ENCODE measurements around the gene JCAD.

DNA sequence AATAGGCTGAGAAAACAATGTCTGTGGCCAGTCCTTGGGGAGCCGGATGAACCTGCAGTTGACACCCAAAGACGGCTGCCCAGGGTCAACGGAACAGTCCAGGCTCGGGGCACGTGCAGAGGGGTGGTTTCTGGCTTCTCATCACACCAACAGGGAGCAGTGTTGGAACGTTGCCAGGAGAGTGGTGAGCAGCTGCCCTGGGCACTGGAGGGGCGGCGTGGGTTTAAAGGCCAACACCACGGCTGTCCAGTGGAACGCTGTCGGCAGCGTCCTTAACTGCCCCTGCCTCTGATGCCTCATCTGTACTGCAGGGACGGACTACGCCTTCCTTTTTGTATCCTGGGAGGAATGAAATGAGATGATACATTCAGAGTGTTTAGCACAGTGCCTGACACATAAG, 19.8 kb downstream of the JCAD start:
- TF ChIP-seq, protein P1, sequence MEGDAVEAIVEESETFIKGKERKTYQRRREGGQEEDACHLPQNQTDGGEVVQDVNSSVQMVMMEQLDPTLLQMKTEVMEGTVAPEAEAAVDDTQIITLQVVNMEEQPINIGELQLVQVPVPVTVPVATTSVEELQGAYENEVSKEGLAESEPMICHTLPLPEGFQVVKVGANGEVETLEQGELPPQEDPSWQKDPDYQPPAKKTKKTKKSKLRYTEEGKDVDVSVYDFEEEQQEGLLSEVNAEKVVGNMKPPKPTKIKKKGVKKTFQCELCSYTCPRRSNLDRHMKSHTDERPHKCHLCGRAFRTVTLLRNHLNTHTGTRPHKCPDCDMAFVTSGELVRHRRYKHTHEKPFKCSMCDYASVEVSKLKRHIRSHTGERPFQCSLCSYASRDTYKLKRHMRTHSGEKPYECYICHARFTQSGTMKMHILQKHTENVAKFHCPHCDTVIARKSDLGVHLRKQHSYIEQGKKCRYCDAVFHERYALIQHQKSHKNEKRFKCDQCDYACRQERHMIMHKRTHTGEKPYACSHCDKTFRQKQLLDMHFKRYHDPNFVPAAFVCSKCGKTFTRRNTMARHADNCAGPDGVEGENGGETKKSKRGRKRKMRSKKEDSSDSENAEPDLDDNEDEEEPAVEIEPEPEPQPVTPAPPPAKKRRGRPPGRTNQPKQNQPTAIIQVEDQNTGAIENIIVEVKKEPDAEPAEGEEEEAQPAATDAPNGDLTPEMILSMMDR (conservative IDR thresholded peaks at IDR 0.05) = no peak
- no peak for TF ChIP-seq EZH2 (IDR thresholded peaks at IDR 0.05; ENCODE audit: low read depth)

All from PC-9 (cell line).